SK-N-SH (cell line): Measurements from ENCODE around the gene TTC28. TPM values are rescaled to one million over a fixed set of nuclear protein-coding genes. Genes with fewer than 3 reads are reported as not detected.

Experiments used
- CTCF ChIA-PET: fragments of 300-600, 350-600 bp; formaldehyde crosslinking; extraction: SDS; loops from one replicate; lab custom pipeline; 2021; lab: Yijun Ruan, JAX
- POLR2A ChIA-PET: fragments of 350-600 bp; sonication (Branson Sonifier 250); formaldehyde crosslinking; extraction: SDS; loops from one replicate; lab custom pipeline; 2020; ENCODE audit warnings: antibody characterized with exemption, inconsistent platforms; lab: Yijun Ruan, JAX
- DNase-seq: peaks from one replicate; pipeline ENCODE4 v3.0.0; 2012
- H2AFZ ChIP-seq: fragments of 200-600 bp; sonication (generic); 2 replicates; pipeline ENCODE4 v1.8.1; 2016; ENCODE audit warnings: antibody characterized with exemption, mild to moderate bottlenecking, low read depth
- H3F3A ChIP-seq: fragments of 200-600 bp; sonication (generic); replicated peaks from 2 replicates; pipeline ENCODE3; 2016; ENCODE audit warnings: antibody characterized with exemption, mild to moderate bottlenecking; ENCODE audit not compliant: insufficient read depth
- H3K27ac ChIP-seq, 2 experiments: fragments of 200-500 bp in 1 of 2; fragments of 200-600 bp in 1 of 2; sonication (Bioruptor generic) in 1 of 2; sonication (generic), shearing (Covaris generic) in 1 of 2; 2 replicates each; pipeline versions ENCODE4 v1.5.1 to v1.6.1; 2014 to 2016; ENCODE audit warnings: low read depth in 2 of 2, inconsistent platforms in 1 of 2, low read length in 1 of 2, mild to moderate bottlenecking in 1 of 2, mixed read lengths in 1 of 2
- H3K27me3 ChIP-seq: fragments of 200-600 bp; sonication (generic), shearing (Covaris generic); 2 replicates; pipeline ENCODE4 v1.6.1; 2016; ENCODE audit warnings: mixed run types; ENCODE audit not compliant: insufficient read depth
- H3K36me3 ChIP-seq, 2 experiments: fragments of 200-500 bp in 1 of 2; fragments of 200-600 bp in 1 of 2; sonication (Bioruptor generic) in 1 of 2; sonication (generic) in 1 of 2; replicated peaks in 1 of 2; 2 replicates each; pipeline versions ENCODE3 to v1.5.1; 2014 to 2016; ENCODE audit warnings: low read length in 1 of 2, mild to moderate bottlenecking in 1 of 2; ENCODE audit not compliant: insufficient read depth in 2 of 2, control insufficient read depth in 1 of 2
- H3K4me1 ChIP-seq, 2 experiments: fragments of 200-500 bp in 1 of 2; fragments of 200-600 bp in 1 of 2; sonication (Bioruptor generic) in 1 of 2; sonication (generic), shearing (Covaris generic) in 1 of 2; 2 replicates each; pipeline versions ENCODE4 v1.5.1 to v1.6.1; 2014 to 2016; ENCODE audit warnings: low read depth in 1 of 2, low read length in 1 of 2, mixed run types in 1 of 2; ENCODE audit not compliant: insufficient read depth in 2 of 2, control insufficient read depth in 1 of 2
- H3K4me2 ChIP-seq: fragments of 200-600 bp; sonication (generic), shearing (Covaris generic); 2 replicates; pipeline ENCODE4 v1.6.1; 2017; ENCODE audit warnings: mixed run types
- H3K4me3 ChIP-seq, 2 experiments: fragments of 200-500 bp in 1 of 2; fragments of 200-600 bp in 1 of 2; sonication (Bioruptor generic) in 1 of 2; sonication (generic), shearing (Covaris generic) in 1 of 2; 2 replicates each; pipeline versions ENCODE4 v1.5.1 to v1.8.1; 2014 to 2016; ENCODE audit warnings: low read depth in 2 of 2, inconsistent platforms in 1 of 2, low read length in 1 of 2, mild to moderate bottlenecking in 1 of 2, mixed read lengths in 1 of 2, moderate library complexity in 1 of 2
- H3K79me2 ChIP-seq: fragments of 200-600 bp; sonication (generic); 2 replicates; pipeline ENCODE4 v1.8.1; 2017; ENCODE audit warnings: mild to moderate bottlenecking; ENCODE audit not compliant: insufficient read depth
- H3K9ac ChIP-seq: fragments of 200-600 bp; sonication (generic); 2 replicates; pipeline ENCODE4 v1.6.1; 2017; ENCODE audit warnings: mixed run types
- H3K9me2 ChIP-seq: fragments of 200-600 bp; sonication (generic); 2 replicates; pipeline ENCODE4 v1.6.1; 2017; ENCODE audit warnings: mixed run types
- H3K9me3 ChIP-seq: fragments of 200-600 bp; sonication (generic); 2 replicates; pipeline ENCODE4 v1.6.1; 2017; ENCODE audit warnings: mixed run types, mild to moderate bottlenecking, moderate library complexity
- H4K20me1 ChIP-seq: fragments of 200-600 bp; sonication (generic); 2 replicates; pipeline ENCODE4 v1.6.1; 2017; ENCODE audit warnings: mild to moderate bottlenecking, mixed run types; ENCODE audit not compliant: insufficient read depth
- ELF1 ChIP-seq: IDR thresholded peaks from 2 replicates; pipeline ENCODE4 v1.4.0; 2012
- FOSL2 ChIP-seq: IDR thresholded peaks from 2 replicates; pipeline ENCODE4 v1.4.0; 2012; ENCODE audit warnings: low read depth, mild to moderate bottlenecking, moderate library complexity, borderline replicate concordance
- GATA2 ChIP-seq: sonication (generic); formaldehyde crosslinking; IDR thresholded peaks from 2 replicates; pipeline ENCODE4 v1.5.0; 2020; ENCODE audit warnings: mild to moderate bottlenecking, missing genetic modification reagents
- IRF3 ChIP-seq: fragments of 150-350 bp; IDR thresholded peaks from 2 replicates; pipeline ENCODE4 v1.6.1; 2016; ENCODE audit warnings: mild to moderate bottlenecking, low read depth, low read length
- MEF2A ChIP-seq: IDR thresholded peaks from 2 replicates; pipeline ENCODE4 v1.4.0; 2012; ENCODE audit warnings: low read depth, borderline replicate concordance
- NFIC ChIP-seq: IDR thresholded peaks from 2 replicates; pipeline ENCODE4 v1.4.0; 2012; ENCODE audit warnings: borderline replicate concordance
- POLR2AphosphoS5 ChIP-seq: IDR thresholded peaks from 2 replicates; pipeline ENCODE4 v1.6.1; 2012; ENCODE audit warnings: low read depth, low read length
- RAD21 ChIP-seq: IDR thresholded peaks from 2 replicates; pipeline ENCODE4 v1.6.1; 2012; ENCODE audit warnings: mild to moderate bottlenecking, low read length
- RCOR1 ChIP-seq: fragments of 150-350 bp; IDR thresholded peaks from 2 replicates; pipeline ENCODE4 v1.6.1; 2017; ENCODE audit warnings: antibody characterized with exemption, low read length
- RFX5 ChIP-seq: IDR thresholded peaks from 2 replicates; pipeline ENCODE4 v1.6.1; 2012; ENCODE audit warnings: mild to moderate bottlenecking, improper control_type of control experiment, low read length
- RXRA ChIP-seq: IDR thresholded peaks from 2 replicates; pipeline ENCODE4 v1.4.0; 2012; ENCODE audit warnings: low read depth, mild to moderate bottlenecking, borderline replicate concordance
- TCF12 ChIP-seq: IDR thresholded peaks from 2 replicates; pipeline ENCODE4 v1.4.0; 2012
- WGBS: methylation state at CpG from one replicate; pipeline ENCODE4 v1.1.6; 2017; ENCODE audit warnings: low lambda C conversion rate; 5-methylcytosine and 5-hydroxymethylcytosine counted together
- polyA plus RNA-seq, 3 experiments: library from polyadenylated mRNA; depleted of rRNA; stranded (reverse); fragments of >200 nt; gene quantifications; 2 replicates each; pipeline ENCODE4 v1.2.3, GENCODE V29; 2012

TTC28 gene
- polyA plus RNA-seq, 1 of the 3 experiments (the other 2 are of a cell fraction), result 5.9 TPM

- Histone ChIP-seq H3K36me3 (peaks cover 0 to 27% of the 10 kb centered on the region in 2 experiments), H4K20me1 (no peaks in the 10 kb centered on the region), H3K79me2 (no peaks in the 10 kb centered on the region)
- peak; percentile 50 for DNase-seq
- TF ChIP-seq TCF12 (no peak), IRF3 (no peak), RAD21 (no peak), RCOR1 (no peak)
- TF ChIP-seq, all 33 proteins: peak for 0
- Histone ChIP-seq H2AFZ (no peak overlapping the region), H3K27me3 (no peaks in the 10 kb centered on the region), H3K9ac (no peak overlapping the region), H3K4me2 (no peak overlapping the region), H3K9me2 (no peaks in the 10 kb centered on the region), H3K4me3 (no peak overlapping the region), H3K4me1 (peaks cover 0 to 28% of the 10 kb centered on the region in 2 experiments; a peak in 1 of 4 replicates), H3K9me3 (no peaks in the 10 kb centered on the region), H3F3A (no peaks in the 10 kb centered on the region), H3K27ac (peak overlapping the region in 1 of 2 experiments; percentile 75; a peak in 2 of 4 replicates)
- ChIA-PET POLR2A (no interaction called here), CTCF (no interaction called here)
- 85% methylated on average over 6 of the region's 9 CpGs for WGBS
Observed at GRCh38 chr22:28105413-28105812, 574.2 kb downstream of the TTC28 start.

DNA sequence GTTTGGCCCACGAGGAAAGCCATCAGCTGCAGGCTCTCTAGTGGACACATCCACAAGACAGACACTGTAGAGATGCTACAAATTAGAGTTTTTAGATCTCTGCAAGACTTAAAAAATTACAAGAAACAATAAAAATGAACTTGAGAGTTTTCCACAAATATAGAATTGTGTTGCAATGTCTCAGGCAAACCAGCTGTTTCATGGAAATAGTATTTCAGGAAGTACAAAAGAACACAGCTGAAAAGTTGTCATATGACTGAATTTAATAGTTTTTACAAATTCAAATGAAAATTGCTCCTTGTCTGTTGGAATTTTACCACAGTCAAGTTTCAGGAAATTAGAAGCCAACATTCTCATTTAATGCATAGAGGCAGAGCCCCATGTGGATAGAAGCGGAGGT is 576.0 kb downstream of the TTC28 start:
- H3K4me1 ChIP-seq, result peaks cover 0 to 28% of the 10 kb centered on the region in 2 experiments; a peak in 1 of 4 replicates
- TF ChIP-seq FOSL2, result no peak
- no peak for TF ChIP-seq RFX5
- no peak for TF ChIP-seq MEF2A
- TF ChIP-seq ELF1, result no peak
- no peak for TF ChIP-seq TCF12
- no peak for TF ChIP-seq GATA2 (CRISPR knock-in tag)
- TF ChIP-seq NFIC, result no peak
- no peak for TF ChIP-seq RXRA
- no peak for TF ChIP-seq POLR2AphosphoS5
- TF ChIP-seq, all 33 proteins: peak for 0
- Histone ChIP-seq H3F3A (no peaks in the 10 kb centered on the region), H3K27me3 (no peaks in the 10 kb centered on the region), H3K79me2 (no peaks in the 10 kb centered on the region), H2AFZ (no peak overlapping the region), H4K20me1 (no peaks in the 10 kb centered on the region), H3K9me2 (no peaks in the 10 kb centered on the region), H3K4me3 (no peak overlapping the region), H3K4me2 (no peak overlapping the region), H3K9me3 (no peaks in the 10 kb centered on the region), H3K9ac (no peak overlapping the region), H3K36me3 (peaks cover 0 to 35% of the 10 kb centered on the region in 2 experiments), H3K27ac (no peak overlapping the region)
- DNase-seq, result no peak
- CTCF ChIA-PET, result interaction anchor here (1.0 to 3.9 kb wide), 5 partner anchors 8 to 84 kb away, joined by 3 to 31 read pairs (median 4); no protein-coding TSS in a partner anchor
- POLR2A ChIA-PET, result interaction anchor here (1.0 kb wide), 1 partner anchor 9 kb away, joined by 3 read pairs; no protein-coding TSS in a partner anchor
- WGBS, result 100% methylated on average over 2 of the region's 2 CpGs
